ENCODE data around the gene ELP1. TPM values are rescaled to one million over a fixed set of nuclear protein-coding genes. Genes with fewer than 3 reads are reported as not detected.

ELP1 gene
- total and polyA plus RNA-seq, 7 experiments from 2014 or later, result 13.7 to 41.4 (median 25.1) TPM

GRCh38 chr9:108830272-108830671 lies 103.7 kb downstream of the ELP1 start:
- Histone ChIP-seq H3K27ac (ENCODE audit: low read depth, low read length) (no peak overlapping the region), H3K4me3 (ENCODE audit: low read length) (no peak overlapping the region), H3K36me3 (ENCODE audit: control insufficient read depth in 2 of 3, insufficient read depth in 3 of 3, low read length in 3 of 3) (no peaks in the 10 kb centered on the region), H3K4me1 (ENCODE audit: control insufficient read depth in 2 of 2, insufficient read depth in 2 of 2, low read length in 2 of 2) (no peaks in the 10 kb centered on the region), H3K27me3 (ENCODE audit: control insufficient read depth in 2 of 2, insufficient read depth in 2 of 2, low read length in 2 of 2) (no peaks in the 10 kb centered on the region), H3K9me3 (ENCODE audit: control insufficient read depth in 2 of 3, low read length in 3 of 3) (no peaks in the 10 kb centered on the region)
- H3K4me1 Mint-ChIP-seq, result peaks cover 0 to 8% (median 0%) of the 10 kb centered on the region in 7 donors
- no peak overlapping the region for H3K4me3 Mint-ChIP-seq
- intact Hi-C loops (cut with micrococcal nuclease), result loop anchor here in 1 of 2 donors (10.0 kb wide), 1 partner anchor 55 kb away; no protein-coding TSS in a partner anchor
- no peak overlapping the region for H3K27ac Mint-ChIP-seq
- POLR2A ChIA-PET, result no interaction called here
- no peak for ATAC-seq
- CTCF ChIA-PET, result no interaction called here
- DNase-seq, result no peak
- peaks cover 0 to 16% (median 8%) of the 10 kb centered on the region in 5 donors for H3K27me3 Mint-ChIP-seq
- peaks cover 0 to 3% (median 0%) of the 10 kb centered on the region in 11 donors for H3K9me3 Mint-ChIP-seq
- H3K36me3 Mint-ChIP-seq, result no peaks in the 10 kb centered on the region

DNA sequence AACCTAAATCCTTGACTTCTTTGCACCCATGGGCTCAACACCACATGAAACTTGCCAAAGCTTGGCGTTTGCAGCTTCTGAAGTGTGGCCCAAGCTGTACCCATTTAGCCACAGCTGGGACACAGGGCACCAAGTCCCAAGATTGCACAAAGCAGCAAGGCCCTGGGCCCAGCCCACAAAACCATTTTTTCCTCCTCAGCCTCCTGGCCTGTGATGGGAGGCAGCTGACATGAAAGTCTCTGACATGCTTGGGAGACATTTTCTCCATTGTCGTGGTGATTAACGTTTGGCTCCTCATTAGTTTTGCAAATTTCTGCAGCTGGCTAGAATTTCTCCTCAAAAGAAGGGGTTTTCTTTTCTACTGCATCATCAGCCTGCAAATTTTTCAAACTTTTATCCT lies 110.1 kb downstream of the ELP1 start:
- H3K4me3 ChIP-seq (ENCODE audit: low read length), result no peak overlapping the region
- CTCF ChIA-PET, result no interaction called here
- no peak overlapping the region for H3K27ac Mint-ChIP-seq

More for the DNA sequence above, 110.1 kb downstream of the ELP1 start:
- H3K27ac ChIP-seq (ENCODE audit: low read depth, low read length), result no peak overlapping the region
- H3K4me3 Mint-ChIP-seq, result no peak overlapping the region
- peaks cover 0 to 16% (median 5%) of the 10 kb centered on the region in 5 donors for H3K36me3 Mint-ChIP-seq
- no peaks in the 10 kb centered on the region for H3K27me3 ChIP-seq (ENCODE audit: control insufficient read depth in 2 of 2, insufficient read depth in 2 of 2, low read length in 2 of 2)
- DNase-seq (no peak), ATAC-seq (no peak)
- no peaks in the 10 kb centered on the region for H3K4me1 Mint-ChIP-seq
- POLR2A ChIA-PET, result no interaction called here
- peaks cover 2 to 12% (median 8%) of the 10 kb centered on the region in 5 donors for H3K27me3 Mint-ChIP-seq
- H3K36me3 ChIP-seq (ENCODE audit: control insufficient read depth in 2 of 3, insufficient read depth in 3 of 3, low read length in 3 of 3), result no peaks in the 10 kb centered on the region
- peaks cover 0 to 38% (median 13%) of the 10 kb centered on the region in 11 donors for H3K9me3 Mint-ChIP-seq
- peaks cover 0 to 8% (median 0%) of the 10 kb centered on the region in 3 experiments for H3K9me3 ChIP-seq (ENCODE audit: control insufficient read depth in 2 of 3, low read length in 3 of 3)
- intact Hi-C loops (cut with micrococcal nuclease), result no loop called here
- H3K4me1 ChIP-seq (ENCODE audit: control insufficient read depth in 2 of 2, insufficient read depth in 2 of 2, low read length in 2 of 2), result no peaks in the 10 kb centered on the region

Other genes with a start within 250 kb of the ELP1 start
- gene ACTL7B, start 78.1 kb downstream of the ELP1 start, total RNA-seq, result under 1 TPM in 2 of 5 experiments, not detected in 3; 0.10 to 0.29 TPM
- not detected for gene ACTL7B, start 78.1 kb downstream of the ELP1 start, polyA plus RNA-seq
- not detected for gene ACTL7A, start 71.9 kb downstream of the ELP1 start, total RNA-seq
- gene ACTL7A, start 71.9 kb downstream of the ELP1 start, polyA plus RNA-seq, result not detected
- 10 to 100 TPM; 10.1 to 14.4 (median 11.2) TPM for gene ABITRAM, start 276 bp upstream of the ELP1 start, total RNA-seq
- 10 to 100 TPM; 15.6 to 20.3 TPM for gene ABITRAM, start 276 bp upstream of the ELP1 start, polyA plus RNA-seq
- gene CTNNAL1, start 79.4 kb upstream of the ELP1 start, total RNA-seq, result 1 to 10 TPM; 1.1 to 9.9 (median 2.5) TPM
- under 1 TPM; 0.77 to 0.91 TPM for gene CTNNAL1, start 79.4 kb upstream of the ELP1 start, polyA plus RNA-seq
- gene TMEM245, start 185.8 kb upstream of the ELP1 start, total RNA-seq, result 10 to 100 TPM; 25.5 to 76.7 (median 29.2) TPM
- 10 to 100 TPM; 26.6 to 31.9 TPM for gene TMEM245, start 185.8 kb upstream of the ELP1 start, polyA plus RNA-seq
- not detected for gene FRRS1L, start 233.1 kb upstream of the ELP1 start, total RNA-seq
- gene FRRS1L, start 233.1 kb upstream of the ELP1 start, polyA plus RNA-seq, result not detected